Activated B cell treated with CpG ODN at 0.5 μM for 24 hours (primary cell): ENCODE data around the gene PSMD3. TPM values are rescaled to one million over a fixed set of nuclear protein-coding genes. Genes with fewer than 3 reads are reported as not detected.

Source experiments
- ATAC-seq: fragments of 200-7000 bp; cut with Tn5 transposase; one replicate; pipeline ENCODE4 v1.10.0; 2021; ENCODE audit warnings: low read depth, mild to moderate bottlenecking, moderate library complexity
- CTCF ChIA-PET: fragments of 350-600 bp; sonication (Branson Sonifier 250); formaldehyde crosslinking; loops from one replicate; lab custom pipeline; 2021; ENCODE audit warnings: antibody characterized with exemption; lab: Charles Lee
- POLR2A ChIA-PET: fragments of 350-600 bp; sonication (Branson Sonifier 250); formaldehyde crosslinking; loops from one replicate; lab custom pipeline; 2021; ENCODE audit warnings: antibody characterized with exemption; lab: Charles Lee
- DNase-seq: peaks from one replicate; pipeline ENCODE4 v3.0.0; 2022
- H3K27ac Mint-ChIP-seq: one replicate; pipeline ENCODE4 v1.8.0; 2020; ENCODE audit warnings: mixed read lengths
- H3K27me3 Mint-ChIP-seq: one replicate; pipeline ENCODE4 v1.8.0; 2021; ENCODE audit warnings: mixed read lengths
- H3K36me3 Mint-ChIP-seq: one replicate; pipeline ENCODE4 v1.8.0; 2021; ENCODE audit warnings: low read depth, mixed read lengths
- H3K4me1 Mint-ChIP-seq: one replicate; pipeline ENCODE4 v1.8.0; 2021; ENCODE audit warnings: mixed read lengths
- H3K4me3 Mint-ChIP-seq: one replicate; pipeline ENCODE4 v1.8.0; 2020; ENCODE audit warnings: mild to moderate bottlenecking, mixed read lengths
- H3K9me3 Mint-ChIP-seq: one replicate; pipeline ENCODE4 v1.8.0; 2020; ENCODE audit warnings: mixed read lengths
- intact Hi-C: fragments of 100-400 bp; cut with micrococcal nuclease; formaldehyde crosslinking; loops from one replicate; pipeline ENCODE4 v1.15.1; 2024
- total RNA-seq: library from RNA; stranded (reverse); gene quantifications from 2 replicates; pipeline ENCODE4 v1.2.3, GENCODE V29; 2022
- TF ChIP-seq, protein P1 (sequence below): fragments of 200-600 bp; IDR thresholded peaks from one replicate; pipeline ENCODE4 v1.8.0; 2022; ENCODE audit warnings: antibody characterized with exemption, mild to moderate bottlenecking

Gene PSMD3
- total RNA-seq, 1 donor from 2014 or later: 127 TPM

DNA sequence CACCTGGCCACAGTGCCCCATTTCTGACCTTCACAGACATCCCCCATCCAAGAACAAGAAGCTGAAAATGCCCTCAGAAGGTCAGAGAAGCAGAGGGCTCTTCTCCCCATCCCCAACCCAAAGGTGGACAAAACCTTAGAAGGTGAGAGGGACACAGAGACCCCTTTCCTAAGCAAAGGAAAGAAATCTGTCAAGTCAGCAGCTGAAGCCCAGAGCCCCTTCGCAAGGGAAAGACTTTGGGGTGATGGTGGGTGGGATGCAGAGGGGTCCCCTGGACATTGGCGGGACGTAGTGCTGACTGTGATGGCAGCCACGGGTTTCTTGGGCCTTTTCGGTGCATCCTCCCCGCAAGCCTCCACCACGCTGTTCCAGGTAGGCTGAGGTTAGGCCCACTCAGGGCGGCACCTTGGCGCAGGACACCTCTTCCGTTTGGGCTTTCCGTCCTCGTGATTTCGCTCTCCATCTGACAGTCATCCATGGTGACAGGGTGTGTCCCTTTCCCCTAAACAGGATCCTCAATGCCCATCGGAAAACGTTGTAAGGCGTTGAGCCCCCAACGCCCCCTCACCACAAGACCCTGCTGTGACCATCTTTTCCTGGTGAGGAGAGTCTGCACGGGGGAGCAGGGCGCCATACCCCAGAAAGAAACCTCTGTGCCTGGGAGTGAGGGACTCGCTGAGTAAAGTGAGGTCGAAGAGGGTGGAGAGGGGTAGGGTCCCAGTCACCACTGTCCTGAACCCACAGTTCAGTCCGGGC, 28.5 kb upstream of the PSMD3 start:
- H3K4me1 Mint-ChIP-seq: peaks cover 33% of the 10 kb centered on the region
- TF ChIP-seq, protein P1, sequence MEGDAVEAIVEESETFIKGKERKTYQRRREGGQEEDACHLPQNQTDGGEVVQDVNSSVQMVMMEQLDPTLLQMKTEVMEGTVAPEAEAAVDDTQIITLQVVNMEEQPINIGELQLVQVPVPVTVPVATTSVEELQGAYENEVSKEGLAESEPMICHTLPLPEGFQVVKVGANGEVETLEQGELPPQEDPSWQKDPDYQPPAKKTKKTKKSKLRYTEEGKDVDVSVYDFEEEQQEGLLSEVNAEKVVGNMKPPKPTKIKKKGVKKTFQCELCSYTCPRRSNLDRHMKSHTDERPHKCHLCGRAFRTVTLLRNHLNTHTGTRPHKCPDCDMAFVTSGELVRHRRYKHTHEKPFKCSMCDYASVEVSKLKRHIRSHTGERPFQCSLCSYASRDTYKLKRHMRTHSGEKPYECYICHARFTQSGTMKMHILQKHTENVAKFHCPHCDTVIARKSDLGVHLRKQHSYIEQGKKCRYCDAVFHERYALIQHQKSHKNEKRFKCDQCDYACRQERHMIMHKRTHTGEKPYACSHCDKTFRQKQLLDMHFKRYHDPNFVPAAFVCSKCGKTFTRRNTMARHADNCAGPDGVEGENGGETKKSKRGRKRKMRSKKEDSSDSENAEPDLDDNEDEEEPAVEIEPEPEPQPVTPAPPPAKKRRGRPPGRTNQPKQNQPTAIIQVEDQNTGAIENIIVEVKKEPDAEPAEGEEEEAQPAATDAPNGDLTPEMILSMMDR: no peak
- H3K27ac Mint-ChIP-seq: peak overlapping the region; percentile 41
- no peak for ATAC-seq
- CTCF ChIA-PET: no interaction called here
- H3K27me3 Mint-ChIP-seq: no peaks in the 10 kb centered on the region
- no peaks in the 10 kb centered on the region for H3K9me3 Mint-ChIP-seq
- H3K4me3 Mint-ChIP-seq: peak overlapping the region; percentile 73
- no peaks in the 10 kb centered on the region for H3K36me3 Mint-ChIP-seq
- intact Hi-C loops: loop anchor here (1.0 to 5.0 kb wide), 4 partner anchors 147 to 267 kb away; partner anchors contain the start of genes MIEN1, PGAP3 and WIPF2
- no peak for DNase-seq
- POLR2A ChIA-PET: interaction anchor here (0.7 to 3.3 kb wide), 3 partner anchors 28 to 197 kb away, joined by 4 to 29 read pairs (median 4); partner anchors contain the start of gene PSMD3

DNA sequence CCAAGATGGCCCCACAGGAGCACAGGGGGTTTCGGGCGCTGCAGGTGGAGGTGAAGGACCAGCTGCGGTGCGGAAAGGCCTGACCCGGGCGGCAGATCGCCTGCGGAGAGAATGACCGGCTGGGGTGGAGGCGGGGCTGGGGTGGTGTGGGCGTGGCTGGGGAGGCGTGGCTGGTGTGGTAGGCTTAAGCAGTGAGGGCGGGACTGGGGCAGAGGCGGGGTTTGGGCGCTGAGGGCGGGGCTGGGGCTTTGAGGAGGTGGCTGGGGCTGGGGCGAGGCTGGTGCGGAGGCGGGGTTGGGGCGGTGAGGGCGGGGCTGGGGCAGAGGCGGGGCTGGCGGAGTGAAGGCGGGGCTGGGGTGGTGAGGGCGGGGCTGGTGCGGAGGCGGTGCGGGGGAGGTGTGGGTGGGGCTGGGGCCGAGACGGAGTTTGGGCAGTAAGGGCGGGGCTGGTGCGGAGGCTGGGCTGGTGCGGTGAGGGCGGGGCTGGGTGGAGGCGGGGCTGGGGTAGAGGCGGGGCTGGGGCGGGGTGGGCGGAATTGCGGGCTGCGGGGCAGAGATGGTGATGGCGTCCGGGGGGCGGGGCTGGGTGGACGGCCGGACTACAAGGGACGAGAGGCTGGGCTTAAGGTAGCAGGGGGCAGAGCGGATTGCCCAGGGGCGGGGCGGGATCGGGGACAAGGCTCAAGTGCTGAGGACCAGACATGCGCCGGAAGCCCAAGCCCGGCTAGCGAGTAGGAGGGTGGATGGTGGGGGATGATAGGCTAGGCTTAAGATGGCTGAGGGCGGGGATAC, 27.7 kb upstream of the PSMD3 start:
- DNase-seq: peak; percentile 88
- Mint-ChIP-seq H3K27ac (peak overlapping the region; percentile 83), H3K36me3 (no peaks in the 10 kb centered on the region), H3K27me3 (no peaks in the 10 kb centered on the region), H3K4me3 (peak overlapping the region; percentile 85), H3K4me1 (peaks cover 29% of the 10 kb centered on the region), H3K9me3 (no peaks in the 10 kb centered on the region)
- CTCF ChIA-PET: no interaction called here
- ATAC-seq: peak; percentile 85
- intact Hi-C loops: loop anchor here (1.0 to 5.0 kb wide), 9 partner anchors 26 to 316 kb away; partner anchors contain the start of genes CASC3, LRRC3C, MIEN1 and ORMDL3
- TF ChIP-seq, protein P1: no peak
- POLR2A ChIA-PET: interaction anchor here (0.7 to 3.3 kb wide), 4 partner anchors 26 to 198 kb away, joined by 4 to 29 read pairs (median 4); partner anchors contain the start of genes LRRC3C, ORMDL3 and PSMD3

DNA sequence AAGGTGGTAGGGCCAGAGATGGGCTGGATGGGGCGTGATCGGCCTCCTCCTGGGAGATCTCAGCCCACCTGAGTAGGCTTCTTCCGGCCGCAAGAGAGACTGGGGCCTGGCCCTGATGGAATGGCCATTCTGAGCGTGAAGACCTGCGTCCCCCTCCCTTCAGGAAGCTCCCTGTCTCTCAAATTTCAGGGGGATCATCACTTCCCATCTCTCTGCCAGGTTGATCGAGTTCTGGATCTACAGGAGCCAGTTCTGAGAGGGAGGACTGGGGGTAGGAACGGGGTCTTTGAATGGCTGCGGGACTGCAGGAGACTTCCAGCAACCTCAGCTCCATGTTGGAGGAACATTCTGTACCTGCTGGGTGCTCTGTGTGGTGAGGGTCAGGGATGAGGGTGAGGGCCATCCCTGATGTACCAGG, 27.1 kb upstream of the PSMD3 start:
- intact Hi-C loops: loop anchor here (1.0 to 5.0 kb wide), 7 partner anchors 26 to 316 kb away; partner anchors contain the start of genes CASC3, LRRC3C, ORMDL3 and PGAP3
- Mint-ChIP-seq H3K27me3 (no peaks in the 10 kb centered on the region), H3K4me1 (peaks cover 23% of the 10 kb centered on the region), H3K36me3 (no peaks in the 10 kb centered on the region), H3K9me3 (no peaks in the 10 kb centered on the region), H3K4me3 (peak overlapping the region; percentile 85), H3K27ac (peak overlapping the region; percentile 83)
- ChIA-PET POLR2A (interaction anchor here (1.4 to 3.3 kb wide), 3 partner anchors 26 to 81 kb away, joined by 4 to 29 read pairs (median 4); partner anchors contain the start of genes LRRC3C, ORMDL3 and PSMD3), CTCF (no interaction called here)
- ATAC-seq (no peak), DNase-seq (no peak)
- TF ChIP-seq, protein P1: no peak

DNA sequence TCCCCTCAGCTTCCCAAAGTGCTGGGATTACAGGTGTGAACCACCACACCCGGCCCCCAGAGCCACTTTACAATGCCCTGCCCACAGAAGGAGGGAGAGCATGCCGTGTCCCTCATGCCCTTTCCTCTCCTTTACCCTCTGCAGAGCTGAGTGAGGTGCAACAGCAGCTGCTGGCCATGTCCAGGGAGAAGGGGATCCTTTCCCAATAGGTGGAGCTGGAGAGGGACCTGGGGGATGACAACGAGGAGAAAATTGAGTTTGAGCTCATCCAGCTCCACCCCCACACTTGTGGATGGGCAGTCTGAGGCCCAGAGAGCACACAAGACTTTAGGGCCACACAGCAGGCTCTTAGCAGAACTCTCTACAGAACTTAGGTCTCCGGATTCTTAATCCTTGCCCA, 25.7 kb upstream of the PSMD3 start:
- peak overlapping the region; percentile 53 for H3K27ac Mint-ChIP-seq
- CTCF ChIA-PET: interaction anchor here (1.4 kb wide), 2 partner anchors 25 to 333 kb away, joined by 4 read pairs; partner anchors contain the start of gene PSMD3
- H3K27me3 Mint-ChIP-seq: no peaks in the 10 kb centered on the region
- POLR2A ChIA-PET: interaction anchor here (0.5 to 3.3 kb wide), 3 partner anchors 26 to 184 kb away, joined by 3 to 29 read pairs (median 5); partner anchors contain the start of gene PSMD3
- no peak for DNase-seq
- TF ChIP-seq, protein P1: no peak
- H3K36me3 Mint-ChIP-seq: no peaks in the 10 kb centered on the region
- no peak overlapping the region for H3K4me3 Mint-ChIP-seq
- H3K9me3 Mint-ChIP-seq: no peaks in the 10 kb centered on the region
- peaks cover 21% of the 10 kb centered on the region for H3K4me1 Mint-ChIP-seq
- intact Hi-C loops: loop anchor here (5.0 kb wide), 1 partner anchor 268 kb away; the partner anchor contains the start of gene PGAP3
- ATAC-seq: no peak
